ENCODE results near the gene TMEM94. TPM values are rescaled to one million over a fixed set of nuclear protein-coding genes. Genes with fewer than 3 reads are reported as not detected.

Gene TMEM94
- total RNA-seq, 1 experiment from 2014 or later, result 10.7 TPM

DNA sequence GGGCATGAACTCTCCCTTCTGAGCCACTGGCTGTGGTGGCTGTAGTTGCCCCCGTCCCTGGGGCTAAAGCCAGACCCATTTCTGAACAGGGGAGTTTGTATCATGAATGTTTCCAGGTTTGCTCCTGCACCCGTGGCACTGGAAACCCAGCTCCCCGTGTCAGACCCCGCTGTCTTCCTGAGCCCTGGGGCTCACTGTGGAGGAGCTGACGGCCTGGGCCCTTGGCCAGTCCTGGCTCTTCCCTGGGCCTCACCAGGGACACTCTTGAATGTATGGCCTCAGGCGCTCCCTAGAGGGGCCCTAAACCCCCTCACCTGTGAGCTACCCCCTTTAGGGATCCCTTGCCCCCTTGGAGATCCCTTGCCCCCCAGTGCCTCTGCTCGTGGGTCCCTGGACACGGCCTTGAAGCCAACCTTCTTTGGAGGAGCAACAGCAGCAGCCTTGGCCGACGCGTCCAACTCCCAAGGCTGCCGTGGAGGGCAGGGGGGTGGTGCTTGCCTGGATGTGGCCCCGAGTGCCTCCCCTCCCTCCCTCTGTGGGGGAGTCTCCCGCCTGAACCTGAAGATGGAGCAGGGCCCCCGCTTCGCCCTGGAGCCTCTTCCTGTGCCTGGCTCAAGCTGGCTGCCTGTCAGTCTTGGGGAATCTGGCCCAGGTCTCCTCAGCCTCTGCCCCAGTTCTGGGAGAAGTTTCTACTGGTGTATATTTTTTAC is 43.0 kb downstream of the TMEM94 start:
- no peaks in the 10 kb centered on the region for H3K9me3 ChIP-seq
- DNase-seq, result no peak
- peaks cover 36% of the 10 kb centered on the region for H3K36me3 ChIP-seq
- no peak overlapping the region for H3K4me3 ChIP-seq
- no peaks in the 10 kb centered on the region for H3K27me3 ChIP-seq

DNA sequence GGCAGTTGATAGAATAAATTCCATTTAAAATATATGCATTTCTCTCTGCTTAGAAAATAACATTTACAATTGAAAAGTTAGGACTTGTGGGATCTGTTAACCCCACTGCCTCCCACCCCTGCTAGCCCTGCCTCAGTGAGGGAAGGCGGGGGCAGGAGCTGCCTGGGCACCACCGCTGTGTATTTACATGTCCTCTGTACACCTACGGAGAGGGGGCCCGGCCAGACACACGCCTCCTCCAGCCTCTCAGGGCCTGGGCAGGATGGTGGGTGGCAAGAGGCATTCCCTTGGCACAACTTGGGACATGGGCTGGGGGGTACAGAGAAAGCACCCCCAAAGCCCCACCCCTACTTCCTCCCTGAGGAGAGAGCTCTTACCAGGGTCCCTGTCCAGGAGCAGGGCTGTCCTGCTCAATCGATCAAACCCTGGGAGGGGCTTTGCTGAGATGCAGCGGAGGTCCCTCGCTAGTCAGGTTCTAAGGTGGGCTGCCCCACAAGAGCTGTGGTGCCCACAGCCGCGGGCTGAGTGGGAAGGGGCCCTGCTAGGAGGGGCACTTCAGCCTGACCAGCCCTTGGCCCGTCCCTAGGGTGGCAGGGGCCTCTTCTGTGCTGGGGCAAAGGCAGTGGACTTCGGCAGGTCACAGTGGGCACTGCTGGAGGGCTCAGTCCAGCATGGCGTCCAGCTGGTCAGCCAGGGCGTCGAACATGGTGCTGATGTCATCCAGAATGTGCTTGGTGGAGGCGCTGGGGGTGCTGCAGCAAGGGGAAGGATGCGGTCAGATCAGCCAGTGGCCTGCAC is 44.2 kb downstream of the TMEM94 start:
- Histone ChIP-seq H3K27me3 (no peaks in the 10 kb centered on the region), H3K36me3 (peaks cover 46% of the 10 kb centered on the region), H3K9me3 (no peaks in the 10 kb centered on the region), H3K4me3 (no peak overlapping the region)
- DNase-seq, result no peak

DNA sequence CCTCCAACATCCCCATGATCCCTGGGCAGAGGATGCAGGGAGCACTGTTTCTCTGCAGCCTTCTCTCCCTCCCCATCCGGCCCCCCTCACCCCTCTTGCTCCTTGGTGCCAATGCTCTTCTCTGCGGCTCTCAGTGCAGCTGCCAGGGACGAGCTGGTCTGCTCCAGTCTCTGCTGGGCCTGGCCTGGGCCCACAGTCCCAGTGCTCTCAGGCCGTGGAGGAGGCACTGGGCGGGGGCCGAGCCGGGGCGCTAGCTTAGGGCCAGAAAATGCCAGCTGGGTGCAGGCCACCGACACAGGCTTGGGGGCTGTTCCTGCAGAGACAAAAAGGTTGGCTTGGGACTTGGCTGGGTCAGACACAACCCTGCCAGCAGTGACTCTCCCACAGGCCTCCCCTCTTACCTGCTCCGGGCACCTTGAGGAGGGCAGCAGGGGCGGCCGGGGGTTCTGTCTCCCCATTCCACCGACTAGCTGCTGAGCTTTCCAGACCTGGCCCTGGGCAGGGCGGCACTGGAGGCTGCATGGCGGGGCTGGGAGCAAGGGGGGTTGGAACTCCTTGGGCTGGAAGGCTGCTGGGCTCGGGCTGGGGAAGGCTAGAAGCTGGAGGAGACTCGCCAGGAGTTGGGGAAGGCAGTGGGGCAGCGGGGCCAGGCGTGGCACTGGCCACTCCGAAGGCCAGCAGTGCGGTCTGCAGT is 45.1 kb downstream of the TMEM94 start:
- Histone ChIP-seq H3K27me3 (no peaks in the 10 kb centered on the region), H3K36me3 (peaks cover 50% of the 10 kb centered on the region), H3K9me3 (no peaks in the 10 kb centered on the region), H3K4me3 (no peak overlapping the region)
- no peak for DNase-seq

DNA sequence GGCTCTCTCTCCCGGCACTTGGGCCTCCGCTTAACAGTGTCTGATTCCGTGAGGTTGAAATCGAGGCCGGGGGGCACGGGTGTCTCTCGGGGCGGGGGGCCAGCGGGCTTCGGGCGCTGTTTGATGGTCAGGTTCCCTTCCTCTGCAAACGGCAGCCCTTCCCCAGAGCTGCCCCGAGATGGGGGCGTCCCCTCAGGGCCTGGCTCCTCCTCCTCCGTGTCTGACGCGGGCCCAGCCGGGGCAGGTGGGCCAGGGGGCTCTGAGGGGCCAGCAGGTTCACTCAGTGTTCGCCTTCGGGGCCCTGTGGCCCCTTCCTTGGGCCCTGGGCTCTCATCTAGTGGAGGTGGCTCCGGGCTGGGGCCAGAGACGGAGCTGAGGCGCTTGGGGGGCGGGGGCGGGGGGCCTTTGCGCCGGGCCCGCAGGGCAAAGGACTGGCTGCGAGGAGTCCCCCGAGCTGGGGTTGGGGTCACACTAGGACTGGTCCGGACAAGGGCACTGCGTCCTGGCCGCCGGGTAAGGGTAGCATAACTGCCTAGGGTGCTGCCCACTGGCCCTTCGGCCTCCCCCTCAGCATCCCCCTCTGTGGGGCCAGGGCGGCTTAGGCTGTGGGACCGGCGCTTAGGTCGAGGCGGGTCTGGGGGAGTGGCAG is 45.8 kb downstream of the TMEM94 start:
- Histone ChIP-seq H3K27me3 (no peaks in the 10 kb centered on the region), H3K9me3 (no peaks in the 10 kb centered on the region), H3K4me3 (no peak overlapping the region), H3K36me3 (peaks cover 55% of the 10 kb centered on the region)
- no peak for DNase-seq

DNA sequence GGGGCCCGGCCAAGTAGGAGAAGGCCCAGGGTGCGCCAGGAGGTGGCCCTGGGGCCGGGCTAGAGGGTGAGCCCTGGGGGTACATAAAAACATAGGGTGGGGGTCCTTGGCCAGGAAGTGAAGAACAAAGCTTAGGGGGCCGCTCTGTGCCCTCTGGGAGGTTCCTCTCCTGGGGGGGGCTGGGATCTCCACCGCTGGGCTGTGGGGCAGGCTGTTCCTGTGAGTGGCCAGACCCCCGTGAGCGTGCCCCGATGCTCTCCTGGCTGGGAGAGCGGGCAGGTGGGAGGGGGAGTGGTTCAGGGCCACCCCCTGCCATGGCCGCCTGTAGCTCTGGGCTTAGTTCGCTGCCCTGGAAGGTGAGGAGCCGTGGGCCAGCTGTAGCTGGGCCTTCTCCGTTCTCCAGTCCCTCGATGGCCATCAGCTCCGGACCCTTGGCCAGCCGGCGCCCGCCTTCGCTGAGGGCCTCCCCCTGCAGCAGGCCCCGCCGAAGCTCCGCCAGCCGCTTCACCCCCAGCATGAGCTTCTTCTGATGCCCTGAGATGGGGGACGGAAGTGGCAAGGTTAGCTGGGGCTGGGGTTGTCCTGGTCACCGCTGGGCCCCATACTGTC is 46.4 kb downstream of the TMEM94 start:
- H3K4me3 ChIP-seq, result no peak overlapping the region
- H3K36me3 ChIP-seq, result peaks cover 61% of the 10 kb centered on the region
- DNase-seq, result no peak
- no peaks in the 10 kb centered on the region for H3K27me3 ChIP-seq
- H3K9me3 ChIP-seq, result no peaks in the 10 kb centered on the region

DNA sequence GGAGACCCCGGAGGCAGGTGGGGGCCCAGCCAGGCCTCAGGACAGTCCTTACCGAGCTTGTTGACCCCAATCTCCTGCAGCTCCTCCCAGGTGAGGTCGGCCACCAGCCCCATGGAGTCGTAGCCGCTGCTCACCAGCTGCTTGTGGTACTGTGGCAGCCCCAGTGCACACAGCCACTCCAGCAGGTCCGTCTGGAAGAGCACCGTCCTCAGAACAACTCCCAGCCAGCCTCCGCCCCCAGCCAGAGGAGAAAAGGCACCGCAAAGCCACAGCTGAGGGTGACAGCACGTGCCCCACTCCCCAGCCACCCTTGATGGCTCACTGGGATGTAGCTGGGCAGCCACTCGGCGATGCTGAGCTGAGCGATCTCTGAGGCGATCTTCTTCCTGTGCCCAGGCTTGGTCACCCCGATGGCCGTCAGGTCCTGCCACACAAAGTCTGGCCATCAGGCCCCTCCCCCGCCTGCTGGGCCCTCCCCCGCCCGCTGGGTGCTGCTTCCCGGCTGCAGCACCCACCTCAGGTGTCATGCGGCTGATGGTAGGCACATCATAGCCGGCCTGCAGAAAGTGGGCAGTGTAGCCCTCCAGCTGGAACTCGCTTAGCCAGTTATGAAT is 47.0 kb downstream of the TMEM94 start:
- DNase-seq, result no peak
- Histone ChIP-seq H3K36me3 (peaks cover 63% of the 10 kb centered on the region), H3K4me3 (no peak overlapping the region), H3K27me3 (no peaks in the 10 kb centered on the region), H3K9me3 (no peaks in the 10 kb centered on the region)

DNA sequence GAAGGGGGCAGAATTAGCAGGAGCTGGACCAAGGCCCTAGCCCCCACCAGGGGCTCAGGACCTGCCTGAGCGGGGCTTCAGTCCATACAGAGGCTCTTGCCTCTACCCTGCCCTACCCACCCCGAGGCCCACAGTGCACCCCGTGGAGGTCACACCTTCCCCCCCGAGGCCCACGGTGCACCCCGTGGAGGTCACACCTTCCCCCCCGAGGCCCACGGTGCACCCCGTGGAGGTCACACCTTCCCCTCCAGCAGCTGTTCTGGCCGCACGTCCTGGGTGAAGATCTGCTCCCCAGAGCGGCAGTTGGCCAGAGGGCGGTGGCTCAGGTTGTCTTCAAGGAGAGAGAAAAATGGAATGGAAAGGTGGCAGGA is 47.5 kb downstream of the TMEM94 start:
- DNase-seq, result no peak
- Histone ChIP-seq H3K36me3 (peaks cover 63% of the 10 kb centered on the region), H3K9me3 (no peaks in the 10 kb centered on the region), H3K4me3 (no peak overlapping the region), H3K27me3 (no peaks in the 10 kb centered on the region)

DNA sequence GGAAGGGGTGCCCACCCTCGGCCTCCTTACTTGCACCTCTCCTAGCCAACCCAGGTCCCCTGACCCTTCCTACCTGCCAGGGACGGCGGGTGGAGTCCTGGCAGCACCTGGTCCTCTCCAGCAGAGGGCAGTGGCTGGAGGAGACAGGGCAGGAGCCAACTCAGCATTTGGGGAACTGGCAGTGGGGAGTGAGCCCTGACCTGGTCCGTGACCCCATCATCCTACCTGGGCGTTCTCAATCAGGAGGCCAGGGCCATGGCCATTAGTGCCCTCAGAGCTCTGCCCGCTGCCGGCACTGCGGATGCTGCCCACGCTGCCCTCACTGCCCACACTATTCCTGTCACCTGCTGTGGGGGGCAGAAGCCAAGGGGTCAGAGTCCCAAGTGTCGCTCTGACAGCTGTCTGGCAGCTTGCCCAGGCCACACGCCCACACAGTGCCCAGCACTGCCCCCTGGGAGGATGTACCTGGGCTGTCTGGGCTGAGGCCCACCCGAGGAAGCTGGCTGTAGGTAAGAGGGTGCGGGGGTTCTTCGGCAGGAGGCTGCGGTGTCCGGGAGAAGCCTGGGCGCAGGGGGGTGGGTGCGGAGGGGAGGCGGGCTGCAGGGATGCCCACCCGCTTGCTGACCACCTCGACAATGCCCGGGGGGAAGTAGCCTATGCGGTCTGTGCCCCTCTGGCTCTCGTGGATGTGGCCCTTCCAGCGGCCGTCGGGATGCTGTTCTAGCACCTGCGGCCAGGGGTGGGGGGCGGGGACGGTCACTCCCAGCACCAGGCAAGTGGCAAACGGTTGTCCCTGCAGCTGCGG is 48.1 kb downstream of the TMEM94 start:
- Histone ChIP-seq H3K36me3 (peaks cover 69% of the 10 kb centered on the region), H3K27me3 (no peaks in the 10 kb centered on the region), H3K9me3 (no peaks in the 10 kb centered on the region), H3K4me3 (no peak overlapping the region)
- peak; percentile 37 for DNase-seq

DNA sequence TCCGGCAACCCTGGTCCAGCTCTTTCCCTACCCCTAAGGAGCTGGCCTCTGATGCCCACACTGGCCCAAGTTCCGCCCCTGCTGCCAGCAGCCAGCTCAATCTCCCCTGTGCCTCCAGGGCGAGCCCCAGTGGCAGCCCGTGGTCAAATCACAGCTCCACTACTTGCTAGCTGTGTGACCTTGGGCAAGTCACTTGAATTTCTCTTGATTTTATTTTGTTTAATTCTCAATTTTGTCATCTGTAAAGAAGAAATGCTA is 48.6 kb downstream of the TMEM94 start:
- Histone ChIP-seq H3K27me3 (no peaks in the 10 kb centered on the region), H3K36me3 (peaks cover 67% of the 10 kb centered on the region), H3K9me3 (no peaks in the 10 kb centered on the region), H3K4me3 (no peak overlapping the region)
- DNase-seq, result no peak

DNA sequence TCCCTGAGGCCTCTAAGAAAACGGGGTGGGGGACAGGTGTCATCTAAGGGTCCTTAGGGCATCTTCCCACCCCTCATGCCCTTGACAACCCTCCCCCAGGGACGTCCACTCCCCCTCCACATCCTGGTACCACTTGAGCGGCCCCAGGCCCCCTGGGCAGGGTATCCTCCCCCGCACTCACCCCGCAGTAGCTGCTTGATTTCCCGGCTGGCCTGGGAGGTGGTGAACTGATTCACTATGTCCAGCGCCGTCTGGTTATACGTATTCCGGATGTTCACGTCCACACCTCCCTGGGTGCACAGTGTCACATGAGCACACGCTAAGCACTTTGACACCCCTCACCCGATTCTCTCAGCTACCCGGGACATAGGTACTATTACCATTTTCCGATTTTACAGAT is 49.2 kb downstream of the TMEM94 start:
- Histone ChIP-seq H3K4me3 (no peak overlapping the region), H3K36me3 (peaks cover 67% of the 10 kb centered on the region), H3K27me3 (no peaks in the 10 kb centered on the region), H3K9me3 (no peaks in the 10 kb centered on the region)
- DNase-seq, result no peak

DNA sequence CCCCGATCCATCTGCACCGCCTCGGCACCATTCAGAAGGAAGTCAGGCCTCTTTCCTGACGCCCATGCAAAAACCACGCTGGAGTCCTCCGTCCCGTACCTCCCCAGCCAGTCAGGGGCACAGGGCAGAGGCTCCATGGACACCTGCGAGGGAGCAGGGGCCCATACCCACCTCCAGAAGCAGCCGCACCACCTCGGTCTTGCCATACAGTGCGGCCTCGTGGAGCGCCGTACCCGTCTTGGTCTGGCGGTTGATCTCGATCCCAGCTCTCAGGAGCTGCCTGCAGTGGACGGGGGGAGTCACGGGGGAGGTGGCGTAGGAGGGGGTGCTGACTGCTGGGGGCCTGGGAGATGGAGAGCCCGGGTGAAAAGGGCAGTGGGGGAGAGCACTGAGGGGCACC is 49.7 kb downstream of the TMEM94 start:
- Histone ChIP-seq H3K36me3 (peaks cover 70% of the 10 kb centered on the region), H3K4me3 (no peak overlapping the region), H3K27me3 (no peaks in the 10 kb centered on the region), H3K9me3 (no peaks in the 10 kb centered on the region)
- no peak for DNase-seq

DNA sequence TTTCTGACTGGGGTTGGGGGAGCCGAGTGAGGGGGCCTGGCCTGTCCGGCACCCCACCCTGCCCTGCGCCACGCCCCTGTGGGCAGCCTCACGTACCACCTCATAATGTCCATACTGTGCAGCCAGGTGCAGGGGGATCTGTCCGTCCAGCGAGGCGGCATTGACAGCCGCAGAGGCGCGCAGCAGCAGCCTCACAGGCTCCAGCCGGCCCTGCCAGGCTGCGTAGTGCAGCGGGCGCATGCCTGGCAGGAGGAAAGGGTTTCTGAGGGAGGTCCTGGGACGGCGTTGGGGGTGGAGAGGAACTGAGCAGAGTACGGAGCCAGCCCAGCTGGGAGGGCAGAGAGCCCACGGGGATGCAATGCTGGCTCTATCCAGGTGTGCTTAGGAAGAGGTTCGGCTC is 50.5 kb downstream of the TMEM94 start:
- no peaks in the 10 kb centered on the region for H3K9me3 ChIP-seq
- no peaks in the 10 kb centered on the region for H3K27me3 ChIP-seq
- no peak for DNase-seq
- peaks cover 71% of the 10 kb centered on the region for H3K36me3 ChIP-seq
- H3K4me3 ChIP-seq, result no peak overlapping the region

DNA sequence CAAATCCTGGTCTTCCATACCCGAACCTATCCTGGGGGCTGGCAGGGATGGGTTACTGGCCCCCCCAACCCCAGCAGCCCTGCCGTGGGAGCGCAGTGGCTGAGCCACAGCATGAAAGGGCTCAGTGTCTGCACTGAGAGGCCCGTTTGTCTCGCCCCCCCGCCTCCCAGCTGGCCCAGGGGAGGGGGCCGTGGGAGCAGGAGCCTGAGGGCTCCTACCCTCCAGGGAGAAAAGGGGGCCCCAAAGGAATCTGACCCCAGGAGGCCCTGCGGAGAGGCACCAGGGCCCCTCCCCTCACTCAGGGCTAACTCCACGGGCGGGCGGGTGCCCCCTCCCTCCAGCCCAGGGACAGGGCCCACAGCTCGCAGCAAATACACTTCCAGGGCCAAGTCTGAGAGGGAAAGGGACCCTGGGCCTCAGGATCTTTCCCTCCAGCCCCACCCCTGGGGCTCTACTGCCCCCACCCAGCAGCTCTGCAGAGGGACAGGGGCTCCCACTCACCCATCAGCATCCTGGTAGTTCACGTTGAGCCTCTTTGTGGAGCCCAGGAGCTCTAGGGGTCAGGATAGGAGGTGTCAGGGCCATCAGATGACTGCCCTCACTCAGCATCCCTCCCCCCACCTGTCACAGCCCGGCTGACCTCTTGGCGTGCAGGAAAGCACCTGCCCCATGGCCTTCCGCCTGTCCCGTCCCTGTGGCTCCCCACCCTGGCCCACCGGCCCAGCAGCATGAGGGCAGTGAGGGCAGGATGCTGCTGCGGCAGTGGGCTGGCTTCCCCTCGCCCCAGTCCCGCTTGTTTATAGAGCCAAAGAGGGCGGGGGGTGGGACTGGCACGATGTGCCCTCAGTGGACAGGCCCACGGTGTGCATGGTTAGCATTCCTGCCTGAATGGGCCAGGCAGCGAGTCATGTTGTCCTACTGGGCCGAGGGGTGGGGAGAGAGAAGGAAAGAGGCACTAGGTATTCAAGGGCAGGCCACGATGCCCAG is 51.6 kb downstream of the TMEM94 start:
- H3K4me3 ChIP-seq, result no peak overlapping the region
- H3K9me3 ChIP-seq, result no peaks in the 10 kb centered on the region
- no peaks in the 10 kb centered on the region for H3K27me3 ChIP-seq
- peaks cover 80% of the 10 kb centered on the region for H3K36me3 ChIP-seq
- DNase-seq, result peak; percentile 30

DNA sequence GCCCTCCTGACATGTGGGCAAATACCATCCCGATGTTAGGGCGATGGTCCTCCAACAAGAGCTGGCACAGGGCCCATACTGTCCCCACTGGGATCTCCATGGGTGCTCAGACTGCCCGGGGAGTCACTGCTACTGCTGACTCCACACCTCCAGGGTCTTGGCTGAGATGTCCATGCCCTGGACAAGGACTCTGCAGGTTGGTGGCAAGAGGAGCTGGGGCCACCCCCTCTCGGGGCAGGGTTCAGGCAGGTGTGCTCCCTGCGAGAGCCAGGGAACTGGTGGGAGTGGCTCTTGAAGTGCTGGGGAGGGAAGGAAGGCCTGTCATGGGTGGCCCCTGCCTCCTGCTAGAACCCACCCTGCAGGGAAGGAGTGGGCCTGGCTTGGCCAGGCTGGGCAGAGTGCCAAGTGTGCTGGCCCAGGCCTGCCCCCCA is 52.5 kb downstream of the TMEM94 start:
- no peaks in the 10 kb centered on the region for H3K9me3 ChIP-seq
- no peaks in the 10 kb centered on the region for H3K27me3 ChIP-seq
- no peak overlapping the region for H3K4me3 ChIP-seq
- H3K36me3 ChIP-seq, result peaks cover 82% of the 10 kb centered on the region
- DNase-seq, result no peak
